ENCODE measurements around the gene RCOR1.

The RCOR1 gene

GRCh38 chr14:102671410-102671809 lies 79.0 kb downstream of the RCOR1 start:
- no peak overlapping the region for H3K4me3 ChIP-seq (ENCODE audit: insufficient read depth, low read depth, low read length, poor library complexity, severe bottlenecking)

GRCh38 chr14:102672410-102672960 lies 80.0 kb downstream of the RCOR1 start:
- H3K9me3 ChIP-seq (ENCODE audit: control insufficient read depth, low read length): no peaks in the 10 kb centered on the region
- H3K4me3 ChIP-seq (ENCODE audit: insufficient read depth, low read depth, low read length, poor library complexity, severe bottlenecking): no peak overlapping the region
- H3K27ac ChIP-seq (ENCODE audit: insufficient read depth, low read length, poor library complexity, severe bottlenecking): no peak overlapping the region
- no peaks in the 10 kb centered on the region for H3K36me3 ChIP-seq (ENCODE audit: control insufficient read depth, insufficient read depth, low read length)
- H3K4me1 ChIP-seq (ENCODE audit: control insufficient read depth, insufficient read depth, low read length, poor library complexity, severe bottlenecking): no peaks in the 10 kb centered on the region
- H3K27me3 ChIP-seq (replicated peaks; ENCODE audit: control insufficient read depth, insufficient read depth, low read length, poor library complexity, severe bottlenecking): no peaks in the 10 kb centered on the region
- no peak for DNase-seq

More at GRCh38 chr14:102671410-102671809, 79.0 kb downstream of the RCOR1 start:
- H3K4me1 ChIP-seq (ENCODE audit: control insufficient read depth, insufficient read depth, low read length, poor library complexity, severe bottlenecking): no peaks in the 10 kb centered on the region
- no peaks in the 10 kb centered on the region for H3K36me3 ChIP-seq (ENCODE audit: control insufficient read depth, insufficient read depth, low read length)
- no peaks in the 10 kb centered on the region for H3K9me3 ChIP-seq (ENCODE audit: control insufficient read depth, low read length)
- H3K27me3 ChIP-seq (replicated peaks; ENCODE audit: control insufficient read depth, insufficient read depth, low read length, poor library complexity, severe bottlenecking): no peaks in the 10 kb centered on the region
- no peak overlapping the region for H3K27ac ChIP-seq (ENCODE audit: insufficient read depth, low read length, poor library complexity, severe bottlenecking)
- no peak for DNase-seq

- Histone ChIP-seq H3K9me3 (ENCODE audit: control insufficient read depth, low read length) (no peaks in the 10 kb centered on the region), H3K27me3 (replicated peaks; ENCODE audit: control insufficient read depth, insufficient read depth, low read length, poor library complexity, severe bottlenecking) (no peaks in the 10 kb centered on the region), H3K4me1 (ENCODE audit: control insufficient read depth, insufficient read depth, low read length, poor library complexity, severe bottlenecking) (no peaks in the 10 kb centered on the region), H3K36me3 (ENCODE audit: control insufficient read depth, insufficient read depth, low read length) (no peaks in the 10 kb centered on the region), H3K4me3 (ENCODE audit: insufficient read depth, low read depth, low read length, poor library complexity, severe bottlenecking) (no peak overlapping the region), H3K27ac (ENCODE audit: insufficient read depth, low read length, poor library complexity, severe bottlenecking) (no peak overlapping the region)
- DNase-seq: no peak
Measured at GRCh38 chr14:102675396-102675795, 82.9 kb downstream of the RCOR1 start.

GRCh38 chr14:102678394-102678793 lies 85.9 kb downstream of the RCOR1 start:
- Histone ChIP-seq H3K27ac (ENCODE audit: insufficient read depth, low read length, poor library complexity, severe bottlenecking) (no peak overlapping the region), H3K27me3 (replicated peaks; ENCODE audit: control insufficient read depth, insufficient read depth, low read length, poor library complexity, severe bottlenecking) (no peaks in the 10 kb centered on the region), H3K9me3 (ENCODE audit: control insufficient read depth, low read length) (no peaks in the 10 kb centered on the region), H3K4me1 (ENCODE audit: control insufficient read depth, insufficient read depth, low read length, poor library complexity, severe bottlenecking) (no peaks in the 10 kb centered on the region), H3K4me3 (ENCODE audit: insufficient read depth, low read depth, low read length, poor library complexity, severe bottlenecking) (no peak overlapping the region), H3K36me3 (ENCODE audit: control insufficient read depth, insufficient read depth, low read length) (peaks cover 3% of the 10 kb centered on the region)
- no peak for DNase-seq

- Histone ChIP-seq H3K4me3 (ENCODE audit: insufficient read depth, low read depth, low read length, poor library complexity, severe bottlenecking) (no peak overlapping the region), H3K36me3 (ENCODE audit: control insufficient read depth, insufficient read depth, low read length) (peaks cover 3% of the 10 kb centered on the region), H3K4me1 (ENCODE audit: control insufficient read depth, insufficient read depth, low read length, poor library complexity, severe bottlenecking) (peaks cover 3% of the 10 kb centered on the region), H3K27ac (ENCODE audit: insufficient read depth, low read length, poor library complexity, severe bottlenecking) (no peak overlapping the region), H3K27me3 (replicated peaks; ENCODE audit: control insufficient read depth, insufficient read depth, low read length, poor library complexity, severe bottlenecking) (no peaks in the 10 kb centered on the region), H3K9me3 (ENCODE audit: control insufficient read depth, low read length) (no peaks in the 10 kb centered on the region)
- DNase-seq: no peak
Measured at GRCh38 chr14:102683399-102684297, 91.2 kb downstream of the RCOR1 start.

GRCh38 chr14:102684298-102684663 lies 91.8 kb downstream of the RCOR1 start:
- Histone ChIP-seq H3K4me1 (ENCODE audit: control insufficient read depth, insufficient read depth, low read length, poor library complexity, severe bottlenecking) (peaks cover 3% of the 10 kb centered on the region), H3K27ac (ENCODE audit: insufficient read depth, low read length, poor library complexity, severe bottlenecking) (no peak overlapping the region), H3K4me3 (ENCODE audit: insufficient read depth, low read depth, low read length, poor library complexity, severe bottlenecking) (no peak overlapping the region), H3K27me3 (replicated peaks; ENCODE audit: control insufficient read depth, insufficient read depth, low read length, poor library complexity, severe bottlenecking) (no peaks in the 10 kb centered on the region), H3K9me3 (ENCODE audit: control insufficient read depth, low read length) (no peaks in the 10 kb centered on the region), H3K36me3 (ENCODE audit: control insufficient read depth, insufficient read depth, low read length) (peaks cover 3% of the 10 kb centered on the region)
- no peak for DNase-seq

- Histone ChIP-seq H3K36me3 (ENCODE audit: control insufficient read depth, insufficient read depth, low read length) (peaks cover 3% of the 10 kb centered on the region), H3K4me1 (ENCODE audit: control insufficient read depth, insufficient read depth, low read length, poor library complexity, severe bottlenecking) (peaks cover 3% of the 10 kb centered on the region), H3K27me3 (replicated peaks; ENCODE audit: control insufficient read depth, insufficient read depth, low read length, poor library complexity, severe bottlenecking) (no peaks in the 10 kb centered on the region), H3K27ac (ENCODE audit: insufficient read depth, low read length, poor library complexity, severe bottlenecking) (no peak overlapping the region), H3K4me3 (ENCODE audit: insufficient read depth, low read depth, low read length, poor library complexity, severe bottlenecking) (no peak overlapping the region), H3K9me3 (ENCODE audit: control insufficient read depth, low read length) (no peaks in the 10 kb centered on the region)
- DNase-seq: no peak
Measured at GRCh38 chr14:102686196-102686801, 93.8 kb downstream of the RCOR1 start.

- no peaks in the 10 kb centered on the region for H3K9me3 ChIP-seq (ENCODE audit: control insufficient read depth, low read length)
- H3K4me3 ChIP-seq (ENCODE audit: insufficient read depth, low read depth, low read length, poor library complexity, severe bottlenecking): no peak overlapping the region
- peaks cover 3% of the 10 kb centered on the region for H3K4me1 ChIP-seq (ENCODE audit: control insufficient read depth, insufficient read depth, low read length, poor library complexity, severe bottlenecking)
- no peak overlapping the region for H3K27ac ChIP-seq (ENCODE audit: insufficient read depth, low read length, poor library complexity, severe bottlenecking)
- no peaks in the 10 kb centered on the region for H3K36me3 ChIP-seq (ENCODE audit: control insufficient read depth, insufficient read depth, low read length)
- H3K27me3 ChIP-seq (replicated peaks; ENCODE audit: control insufficient read depth, insufficient read depth, low read length, poor library complexity, severe bottlenecking): no peaks in the 10 kb centered on the region
- DNase-seq: no peak
Measured at GRCh38 chr14:102688290-102688689, 95.8 kb downstream of the RCOR1 start.

- Histone ChIP-seq H3K4me1 (ENCODE audit: control insufficient read depth, insufficient read depth, low read length, poor library complexity, severe bottlenecking) (peaks cover 3% of the 10 kb centered on the region), H3K4me3 (ENCODE audit: insufficient read depth, low read depth, low read length, poor library complexity, severe bottlenecking) (no peak overlapping the region), H3K9me3 (ENCODE audit: control insufficient read depth, low read length) (no peaks in the 10 kb centered on the region), H3K36me3 (ENCODE audit: control insufficient read depth, insufficient read depth, low read length) (no peaks in the 10 kb centered on the region), H3K27ac (ENCODE audit: insufficient read depth, low read length, poor library complexity, severe bottlenecking) (no peak overlapping the region), H3K27me3 (replicated peaks; ENCODE audit: control insufficient read depth, insufficient read depth, low read length, poor library complexity, severe bottlenecking) (no peaks in the 10 kb centered on the region)
- DNase-seq: no peak
Measured at GRCh38 chr14:102690509-102691286, 98.2 kb downstream of the RCOR1 start.

All from effector memory CD4-positive, alpha-beta T cell (primary cell).